ENCODE results near the gene TIMP3.

The TIMP3 gene

DNA sequence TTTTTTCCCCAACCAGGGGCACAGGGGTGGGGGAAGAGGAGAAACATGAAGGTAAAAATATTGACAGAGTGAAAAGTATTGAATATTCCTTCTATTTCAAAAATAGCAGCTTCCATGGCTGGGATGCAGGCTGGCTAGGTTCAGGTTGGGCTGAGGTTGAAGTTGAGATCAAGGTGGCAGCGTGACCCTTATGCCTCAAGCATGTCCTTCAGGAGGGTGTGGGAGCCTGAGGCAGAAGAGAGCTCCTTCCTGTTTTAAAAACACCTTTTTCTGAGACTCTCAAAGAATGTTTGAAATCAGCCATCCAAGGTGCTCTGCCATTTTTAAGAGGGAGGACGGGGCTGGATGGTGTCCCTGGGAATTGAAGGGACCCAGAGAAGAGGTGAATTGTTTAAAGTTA lies 29.5 kb downstream of the TIMP3 start:
- H3K4me1 ChIP-seq (ENCODE audit: control insufficient read depth, insufficient read depth, low read length), result no peaks in the 10 kb centered on the region
- no peaks in the 10 kb centered on the region for H3K36me3 ChIP-seq (ENCODE audit: control insufficient read depth in 2 of 2, insufficient read depth in 1 of 2, low read length in 2 of 2)
- ChIA-PET POLR2A (interaction anchor here (1.2 kb wide), 1 partner anchor 29 kb away, joined by 7 read pairs; the partner anchor contains the start of gene TIMP3), CTCF (interaction anchor here (0.6 to 1.2 kb wide), 5 partner anchors 10 to 171 kb away, joined by 3 to 11 read pairs (median 4); no protein-coding TSS in a partner anchor)
- H3K27ac ChIP-seq (ENCODE audit: extremely low read depth, low read depth, low read length), result no peak overlapping the region
- no peak overlapping the region for H3K4me3 ChIP-seq (ENCODE audit: low read depth, low read length)
- TF ChIP-seq ZNF184 (tag by site-specific recombination; IDR thresholded peaks at IDR 0.05) (no peak), WT1 (tag by site-specific recombination; IDR thresholded peaks at IDR 0.05) (no peak), KLF16 (tag by site-specific recombination; IDR thresholded peaks at IDR 0.05) (no peak), ZNF114 (tag by site-specific recombination; IDR thresholded peaks at IDR 0.05) (no peak), KLF9 (tag by site-specific recombination; IDR thresholded peaks at IDR 0.05; ENCODE audit: low read depth) (no peak), ZNF23 (tag by site-specific recombination; IDR thresholded peaks at IDR 0.05; ENCODE audit: borderline replicate concordance) (no peak), ZNF677 (tag by site-specific recombination; IDR thresholded peaks at IDR 0.05) (no peak), ZNF610 (tag by site-specific recombination; IDR thresholded peaks at IDR 0.05; ENCODE audit: borderline replicate concordance) (no peak), ZNF211 (tag by site-specific recombination; IDR thresholded peaks at IDR 0.05; ENCODE audit: low read depth) (no peak), ZNF600 (tag by site-specific recombination; IDR thresholded peaks at IDR 0.05) (no peak), PRDM1 (tag by site-specific recombination; IDR thresholded peaks at IDR 0.05) (no peak), ZEB2 (tag by site-specific recombination; IDR thresholded peaks at IDR 0.05) (no peak), ZNF624 (tag by site-specific recombination; IDR thresholded peaks at IDR 0.05) (no peak), RBAK (tag by site-specific recombination; IDR thresholded peaks at IDR 0.05) (no peak), SCRT1 (tag by site-specific recombination; IDR thresholded peaks at IDR 0.05; ENCODE audit: borderline replicate concordance) (no peak), ZNF416 (tag by site-specific recombination; IDR thresholded peaks at IDR 0.05) (no peak), GLIS2 (tag by site-specific recombination; IDR thresholded peaks at IDR 0.05) (no peak), SETDB1 (IDR thresholded peaks at IDR 0.05; ENCODE audit: insufficient read length, low read length) (no peak)
- TF ChIP-seq, protein P1, sequence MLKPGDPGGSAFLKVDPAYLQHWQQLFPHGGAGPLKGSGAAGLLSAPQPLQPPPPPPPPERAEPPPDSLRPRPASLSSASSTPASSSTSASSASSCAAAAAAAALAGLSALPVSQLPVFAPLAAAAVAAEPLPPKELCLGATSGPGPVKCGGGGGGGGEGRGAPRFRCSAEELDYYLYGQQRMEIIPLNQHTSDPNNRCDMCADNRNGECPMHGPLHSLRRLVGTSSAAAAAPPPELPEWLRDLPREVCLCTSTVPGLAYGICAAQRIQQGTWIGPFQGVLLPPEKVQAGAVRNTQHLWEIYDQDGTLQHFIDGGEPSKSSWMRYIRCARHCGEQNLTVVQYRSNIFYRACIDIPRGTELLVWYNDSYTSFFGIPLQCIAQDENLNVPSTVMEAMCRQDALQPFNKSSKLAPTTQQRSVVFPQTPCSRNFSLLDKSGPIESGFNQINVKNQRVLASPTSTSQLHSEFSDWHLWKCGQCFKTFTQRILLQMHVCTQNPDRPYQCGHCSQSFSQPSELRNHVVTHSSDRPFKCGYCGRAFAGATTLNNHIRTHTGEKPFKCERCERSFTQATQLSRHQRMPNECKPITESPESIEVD (tag by site-specific recombination; IDR thresholded peaks at IDR 0.05), result no peak
- TF ChIP-seq, protein P2, sequence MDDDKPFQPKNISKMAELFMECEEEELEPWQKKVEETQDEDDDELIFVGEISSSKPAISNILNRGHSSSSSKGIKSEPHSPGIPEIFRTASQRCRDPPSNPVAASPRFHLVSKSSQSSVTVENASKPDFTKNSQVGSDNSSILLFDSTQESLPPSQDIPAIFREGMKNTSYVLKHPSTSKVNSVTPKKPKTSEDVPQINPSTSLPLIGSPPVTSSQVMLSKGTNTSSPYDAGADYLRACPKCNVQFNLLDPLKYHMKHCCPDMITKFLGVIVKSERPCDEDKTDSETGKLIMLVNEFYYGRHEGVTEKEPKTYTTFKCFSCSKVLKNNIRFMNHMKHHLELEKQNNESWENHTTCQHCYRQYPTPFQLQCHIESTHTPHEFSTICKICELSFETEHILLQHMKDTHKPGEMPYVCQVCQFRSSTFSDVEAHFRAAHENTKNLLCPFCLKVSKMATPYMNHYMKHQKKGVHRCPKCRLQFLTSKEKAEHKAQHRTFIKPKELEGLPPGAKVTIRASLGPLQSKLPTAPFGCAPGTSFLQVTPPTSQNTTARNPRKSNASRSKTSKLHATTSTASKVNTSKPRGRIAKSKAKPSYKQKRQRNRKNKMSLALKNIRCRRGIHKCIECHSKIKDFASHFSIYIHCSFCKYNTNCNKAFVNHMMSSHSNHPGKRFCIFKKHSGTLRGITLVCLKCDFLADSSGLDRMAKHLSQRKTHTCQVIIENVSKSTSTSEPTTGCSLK (tag by site-specific recombination; IDR thresholded peaks at IDR 0.05), result no peak
- H3K9me3 ChIP-seq (ENCODE audit: control insufficient read depth, insufficient read depth, low read depth, low read length), result no peaks in the 10 kb centered on the region

DNA sequence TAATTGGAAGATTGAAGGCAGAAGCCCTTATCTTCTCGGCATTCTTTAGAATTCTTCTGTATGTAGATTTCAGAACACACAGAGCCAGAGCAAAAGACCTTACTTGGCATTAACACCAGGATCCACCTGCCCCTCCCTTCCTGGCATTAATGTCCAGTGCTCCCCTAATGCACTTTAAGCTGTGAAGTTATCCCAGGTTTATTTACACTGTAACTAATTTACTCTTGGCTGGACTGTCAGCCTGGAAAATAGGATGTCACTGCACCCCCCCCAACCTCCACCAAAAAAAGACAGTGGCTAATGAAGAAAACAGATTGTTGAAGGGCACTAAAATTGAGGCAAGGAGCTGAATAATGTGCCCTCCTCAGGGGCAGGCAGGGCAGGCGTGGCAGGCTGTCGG lies 30.1 kb downstream of the TIMP3 start:
- CTCF ChIA-PET, result interaction anchor here (0.8 to 1.2 kb wide), 5 partner anchors 8 to 171 kb away, joined by 3 to 7 read pairs (median 4); no protein-coding TSS in a partner anchor
- Histone ChIP-seq H3K27ac (ENCODE audit: extremely low read depth, low read depth, low read length) (no peak overlapping the region), H3K36me3 (ENCODE audit: control insufficient read depth in 2 of 2, insufficient read depth in 1 of 2, low read length in 2 of 2) (no peaks in the 10 kb centered on the region), H3K9me3 (ENCODE audit: control insufficient read depth, insufficient read depth, low read depth, low read length) (no peaks in the 10 kb centered on the region), H3K4me3 (ENCODE audit: low read depth, low read length) (no peak overlapping the region), H3K4me1 (ENCODE audit: control insufficient read depth, insufficient read depth, low read length) (no peaks in the 10 kb centered on the region)
- TF ChIP-seq, protein P3, sequence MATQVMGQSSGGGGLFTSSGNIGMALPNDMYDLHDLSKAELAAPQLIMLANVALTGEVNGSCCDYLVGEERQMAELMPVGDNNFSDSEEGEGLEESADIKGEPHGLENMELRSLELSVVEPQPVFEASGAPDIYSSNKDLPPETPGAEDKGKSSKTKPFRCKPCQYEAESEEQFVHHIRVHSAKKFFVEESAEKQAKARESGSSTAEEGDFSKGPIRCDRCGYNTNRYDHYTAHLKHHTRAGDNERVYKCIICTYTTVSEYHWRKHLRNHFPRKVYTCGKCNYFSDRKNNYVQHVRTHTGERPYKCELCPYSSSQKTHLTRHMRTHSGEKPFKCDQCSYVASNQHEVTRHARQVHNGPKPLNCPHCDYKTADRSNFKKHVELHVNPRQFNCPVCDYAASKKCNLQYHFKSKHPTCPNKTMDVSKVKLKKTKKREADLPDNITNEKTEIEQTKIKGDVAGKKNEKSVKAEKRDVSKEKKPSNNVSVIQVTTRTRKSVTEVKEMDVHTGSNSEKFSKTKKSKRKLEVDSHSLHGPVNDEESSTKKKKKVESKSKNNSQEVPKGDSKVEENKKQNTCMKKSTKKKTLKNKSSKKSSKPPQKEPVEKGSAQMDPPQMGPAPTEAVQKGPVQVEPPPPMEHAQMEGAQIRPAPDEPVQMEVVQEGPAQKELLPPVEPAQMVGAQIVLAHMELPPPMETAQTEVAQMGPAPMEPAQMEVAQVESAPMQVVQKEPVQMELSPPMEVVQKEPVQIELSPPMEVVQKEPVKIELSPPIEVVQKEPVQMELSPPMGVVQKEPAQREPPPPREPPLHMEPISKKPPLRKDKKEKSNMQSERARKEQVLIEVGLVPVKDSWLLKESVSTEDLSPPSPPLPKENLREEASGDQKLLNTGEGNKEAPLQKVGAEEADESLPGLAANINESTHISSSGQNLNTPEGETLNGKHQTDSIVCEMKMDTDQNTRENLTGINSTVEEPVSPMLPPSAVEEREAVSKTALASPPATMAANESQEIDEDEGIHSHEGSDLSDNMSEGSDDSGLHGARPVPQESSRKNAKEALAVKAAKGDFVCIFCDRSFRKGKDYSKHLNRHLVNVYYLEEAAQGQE (tag by site-specific recombination; IDR thresholded peaks at IDR 0.05), result no peak
- TF ChIP-seq ZNF350 (tag by site-specific recombination; IDR thresholded peaks at IDR 0.05) (no peak), RBAK (tag by site-specific recombination; IDR thresholded peaks at IDR 0.05) (no peak), KLF8 (tag by site-specific recombination; IDR thresholded peaks at IDR 0.05) (no peak)
- TF ChIP-seq, protein P4, sequence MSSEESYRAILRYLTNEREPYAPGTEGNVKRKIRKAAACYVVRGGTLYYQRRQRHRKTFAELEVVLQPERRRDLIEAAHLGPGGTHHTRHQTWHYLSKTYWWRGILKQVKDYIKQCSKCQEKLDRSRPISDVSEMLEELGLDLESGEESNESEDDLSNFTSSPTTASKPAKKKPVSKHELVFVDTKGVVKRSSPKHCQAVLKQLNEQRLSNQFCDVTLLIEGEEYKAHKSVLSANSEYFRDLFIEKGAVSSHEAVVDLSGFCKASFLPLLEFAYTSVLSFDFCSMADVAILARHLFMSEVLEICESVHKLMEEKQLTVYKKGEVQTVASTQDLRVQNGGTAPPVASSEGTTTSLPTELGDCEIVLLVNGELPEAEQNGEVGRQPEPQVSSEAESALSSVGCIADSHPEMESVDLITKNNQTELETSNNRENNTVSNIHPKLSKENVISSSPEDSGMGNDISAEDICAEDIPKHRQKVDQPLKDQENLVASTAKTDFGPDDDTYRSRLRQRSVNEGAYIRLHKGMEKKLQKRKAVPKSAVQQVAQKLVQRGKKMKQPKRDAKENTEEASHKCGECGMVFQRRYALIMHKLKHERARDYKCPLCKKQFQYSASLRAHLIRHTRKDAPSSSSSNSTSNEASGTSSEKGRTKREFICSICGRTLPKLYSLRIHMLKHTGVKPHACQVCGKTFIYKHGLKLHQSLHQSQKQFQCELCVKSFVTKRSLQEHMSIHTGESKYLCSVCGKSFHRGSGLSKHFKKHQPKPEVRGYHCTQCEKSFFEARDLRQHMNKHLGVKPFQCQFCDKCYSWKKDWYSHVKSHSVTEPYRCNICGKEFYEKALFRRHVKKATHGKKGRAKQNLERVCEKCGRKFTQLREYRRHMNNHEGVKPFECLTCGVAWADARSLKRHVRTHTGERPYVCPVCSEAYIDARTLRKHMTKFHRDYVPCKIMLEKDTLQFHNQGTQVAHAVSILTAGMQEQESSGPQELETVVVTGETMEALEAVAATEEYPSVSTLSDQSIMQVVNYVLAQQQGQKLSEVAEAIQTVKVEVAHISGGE (tag by site-specific recombination; conservative IDR thresholded peaks at IDR 0.05; ENCODE audit: low read depth), result no peak
- POLR2A ChIA-PET, result interaction anchor here (1.2 kb wide), 1 partner anchor 30 kb away, joined by 7 read pairs; the partner anchor contains the start of gene TIMP3

Data from HEK293 (cell line).